ENCODE measurements around the gene SYTL1. TPM values are rescaled to one million over a fixed set of nuclear protein-coding genes. Genes with fewer than 3 reads are reported as not detected.

SYTL1 gene
- total and polyA plus RNA-seq, 3 experiments from 2014 or later = 21.9 to 124 (median 24.2) TPM

DNA sequence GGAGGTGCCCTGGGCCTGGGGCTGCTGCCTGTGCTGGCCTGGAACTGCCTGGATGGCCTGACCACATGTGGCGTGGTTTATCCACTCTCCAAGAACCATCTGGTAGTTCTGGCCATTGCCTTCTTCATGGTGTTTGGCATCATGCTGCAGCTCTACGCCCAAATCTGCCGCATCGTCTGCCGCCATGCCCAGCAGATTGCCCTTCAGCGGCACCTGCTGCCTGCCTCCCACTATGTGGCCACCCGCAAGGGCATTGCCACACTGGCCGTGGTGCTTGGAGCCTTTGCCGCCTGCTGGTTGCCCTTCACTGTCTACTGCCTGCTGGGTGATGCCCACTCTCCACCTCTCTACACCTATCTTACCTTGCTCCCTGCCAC lies 52.4 kb downstream of the SYTL1 start:
- H3K4me3 Mint-ChIP-seq = peak overlapping the region; percentile 4 to 68 (median 47)
- no peak for DNase-seq
- Histone ChIP-seq H3K36me3 (ENCODE audit: insufficient read depth, low read length) (no peaks in the 10 kb centered on the region), H3K4me1 (ENCODE audit: insufficient read depth, low read length) (peaks cover 17% of the 10 kb centered on the region), H3K27me3 (ENCODE audit: insufficient read depth, low read length, poor library complexity, severe bottlenecking) (no peaks in the 10 kb centered on the region), H3K9me3 (ENCODE audit: low read length) (no peaks in the 10 kb centered on the region), H3K4me3 (ENCODE audit: low read length) (no peak overlapping the region), H3K27ac (ENCODE audit: low read depth, low read length) (no peak overlapping the region)
- peak overlapping the region in 4 of 8 donors; percentile 29 to 72 (median 48) for H3K27ac Mint-ChIP-seq
- H3K27me3 Mint-ChIP-seq = peaks cover 1 to 9% of the 10 kb centered on the region in 2 donors
- H3K9me3 Mint-ChIP-seq = no peaks in the 10 kb centered on the region
- ChIA-PET CTCF (interaction anchor here (0.6 to 13.6 kb wide), 17 partner anchors 8 to 292 kb away, joined by 3 to 283 read pairs (median 4); partner anchors contain the start of genes IFI6, MAP3K6 and SYTL1), POLR2A (interaction anchor here (1.8 kb wide), 1 partner anchor 94 kb away, joined by 10 read pairs; no protein-coding TSS in a partner anchor)
- H3K4me1 Mint-ChIP-seq = peaks cover 13 to 22% (median 19%) of the 10 kb centered on the region in 3 donors
- H3K36me3 Mint-ChIP-seq = no peaks in the 10 kb centered on the region

- DNase-seq = no peak
- no peaks in the 10 kb centered on the region for H3K36me3 ChIP-seq (ENCODE audit: insufficient read depth, low read length)
- CTCF ChIA-PET = interaction anchor here (0.6 to 13.6 kb wide), 24 partner anchors 8 to 351 kb away, joined by 3 to 283 read pairs (median 4); partner anchors contain the start of genes IFI6, MAP3K6 and SYTL1
- H3K27ac Mint-ChIP-seq = peak overlapping the region in 5 of 8 donors; percentile 13 to 72 (median 47)
- no peak overlapping the region for H3K27ac ChIP-seq (ENCODE audit: low read depth, low read length)
- no peaks in the 10 kb centered on the region for H3K27me3 ChIP-seq (ENCODE audit: insufficient read depth, low read length, poor library complexity, severe bottlenecking)
- peaks cover 13 to 22% (median 19%) of the 10 kb centered on the region in 3 donors for H3K4me1 Mint-ChIP-seq
- POLR2A ChIA-PET = interaction anchor here (0.6 to 1.8 kb wide), 2 partner anchors 94 to 436 kb away, joined by 3 to 10 read pairs; partner anchors contain the start of gene PPP1R8
- peaks cover 1 to 9% of the 10 kb centered on the region in 2 donors for H3K27me3 Mint-ChIP-seq
- no peaks in the 10 kb centered on the region for H3K9me3 ChIP-seq (ENCODE audit: low read length)
- peak overlapping the region in 1 of 7 donors; percentile 8 for H3K4me3 Mint-ChIP-seq
- peaks cover 17% of the 10 kb centered on the region for H3K4me1 ChIP-seq (ENCODE audit: insufficient read depth, low read length)
- H3K36me3 Mint-ChIP-seq = no peaks in the 10 kb centered on the region
- H3K9me3 Mint-ChIP-seq = no peaks in the 10 kb centered on the region
- H3K4me3 ChIP-seq (ENCODE audit: low read length) = no peak overlapping the region
Measured at GRCh38 chr1:27394925-27395324, 53.1 kb downstream of the SYTL1 start.

GRCh38 chr1:27395441-27396195 lies 53.8 kb downstream of the SYTL1 start:
- Histone ChIP-seq H3K27ac (ENCODE audit: low read depth, low read length) (no peak overlapping the region), H3K4me3 (ENCODE audit: low read length) (no peak overlapping the region), H3K4me1 (ENCODE audit: insufficient read depth, low read length) (peaks cover 17% of the 10 kb centered on the region), H3K36me3 (ENCODE audit: insufficient read depth, low read length) (no peaks in the 10 kb centered on the region), H3K9me3 (ENCODE audit: low read length) (no peaks in the 10 kb centered on the region), H3K27me3 (ENCODE audit: insufficient read depth, low read length, poor library complexity, severe bottlenecking) (no peaks in the 10 kb centered on the region)
- CTCF ChIA-PET = interaction anchor here (0.6 to 13.6 kb wide), 29 partner anchors 7 to 1479 kb away, joined by 3 to 283 read pairs (median 4); partner anchors contain the start of genes IFI6, MAP3K6 and SYTL1
- peak overlapping the region in 2 of 7 donors; percentile 7 to 8 for H3K4me3 Mint-ChIP-seq
- H3K36me3 Mint-ChIP-seq = no peaks in the 10 kb centered on the region
- DNase-seq = peak; percentile 63 to 84 (median 75)
- peaks cover 13 to 22% (median 19%) of the 10 kb centered on the region in 3 donors for H3K4me1 Mint-ChIP-seq
- POLR2A ChIA-PET = interaction anchor here (0.6 to 1.8 kb wide), 3 partner anchors 48 to 435 kb away, joined by 3 to 10 read pairs (median 3); partner anchors contain the start of gene PPP1R8
- H3K9me3 Mint-ChIP-seq = no peaks in the 10 kb centered on the region
- peaks cover 0 to 5% of the 10 kb centered on the region in 2 donors for H3K27me3 Mint-ChIP-seq
- peak overlapping the region in 3 of 8 donors; percentile 43 to 49 (median 47) for H3K27ac Mint-ChIP-seq

GRCh38 chr1:27397110-27397509 lies 55.3 kb downstream of the SYTL1 start:
- peaks cover 10% of the 10 kb centered on the region for H3K4me1 ChIP-seq (ENCODE audit: insufficient read depth, low read length)
- Mint-ChIP-seq H3K4me3 (no peak overlapping the region), H3K4me1 (peaks cover 8 to 15% (median 14%) of the 10 kb centered on the region in 3 donors), H3K27me3 (peaks cover 0 to 2% of the 10 kb centered on the region in 2 donors), H3K36me3 (no peaks in the 10 kb centered on the region), H3K9me3 (no peaks in the 10 kb centered on the region), H3K27ac (peak overlapping the region in 1 of 8 donors; percentile 72)
- ChIA-PET CTCF (interaction anchor here (1.0 to 13.6 kb wide), 12 partner anchors 11 to 351 kb away, joined by 3 to 283 read pairs (median 4); no protein-coding TSS in a partner anchor), POLR2A (interaction anchor here (0.7 to 1.1 kb wide), 3 partner anchors 49 to 99 kb away, joined by 3 to 5 read pairs (median 3); no protein-coding TSS in a partner anchor)
- DNase-seq = no peak
- H3K9me3 ChIP-seq (ENCODE audit: low read length) = no peaks in the 10 kb centered on the region
- H3K27me3 ChIP-seq (ENCODE audit: insufficient read depth, low read length, poor library complexity, severe bottlenecking) = no peaks in the 10 kb centered on the region
- no peak overlapping the region for H3K27ac ChIP-seq (ENCODE audit: low read depth, low read length)
- no peak overlapping the region for H3K4me3 ChIP-seq (ENCODE audit: low read length)
- H3K36me3 ChIP-seq (ENCODE audit: insufficient read depth, low read length) = no peaks in the 10 kb centered on the region

DNA sequence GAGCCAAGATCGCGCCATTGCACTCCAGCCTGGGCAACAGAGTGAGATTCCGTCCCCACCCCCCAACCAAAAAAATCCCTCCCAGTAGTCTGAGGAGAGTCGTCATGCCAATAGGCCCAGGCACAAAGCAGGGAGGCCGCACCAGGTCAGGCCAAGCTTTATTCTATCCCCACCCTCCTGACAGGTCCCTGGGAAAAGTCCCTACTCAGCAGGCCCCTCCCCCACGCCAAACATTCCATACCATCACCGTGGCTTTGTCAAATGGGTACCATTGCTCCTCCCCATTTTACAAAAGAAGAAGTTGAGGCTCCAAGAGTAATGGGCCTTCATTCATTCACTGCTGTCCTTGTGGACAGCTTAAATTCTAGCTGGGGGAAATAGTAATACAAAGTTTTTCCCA lies 55.9 kb downstream of the SYTL1 start:
- ChIA-PET CTCF (interaction anchor here (0.9 to 13.6 kb wide), 9 partner anchors 9 to 352 kb away, joined by 3 to 283 read pairs (median 3); no protein-coding TSS in a partner anchor), POLR2A (interaction anchor here (0.9 kb wide), 1 partner anchor 97 kb away, joined by 3 read pairs; no protein-coding TSS in a partner anchor)
- no peak for DNase-seq
- no peak overlapping the region for H3K27ac Mint-ChIP-seq
- Histone ChIP-seq H3K4me3 (ENCODE audit: low read length) (no peak overlapping the region), H3K36me3 (ENCODE audit: insufficient read depth, low read length) (no peaks in the 10 kb centered on the region), H3K27me3 (ENCODE audit: insufficient read depth, low read length, poor library complexity, severe bottlenecking) (no peaks in the 10 kb centered on the region), H3K9me3 (ENCODE audit: low read length) (no peaks in the 10 kb centered on the region), H3K27ac (ENCODE audit: low read depth, low read length) (no peak overlapping the region), H3K4me1 (ENCODE audit: insufficient read depth, low read length) (peaks cover 15% of the 10 kb centered on the region)
- peaks cover 6 to 13% (median 13%) of the 10 kb centered on the region in 3 donors for H3K4me1 Mint-ChIP-seq
- H3K9me3 Mint-ChIP-seq = no peaks in the 10 kb centered on the region
- no peaks in the 10 kb centered on the region for H3K36me3 Mint-ChIP-seq
- H3K27me3 Mint-ChIP-seq = peaks cover 0 to 1% of the 10 kb centered on the region in 2 donors
- no peak overlapping the region for H3K4me3 Mint-ChIP-seq

- Mint-ChIP-seq H3K9me3 (no peaks in the 10 kb centered on the region), H3K27ac (peak overlapping the region in 4 of 8 donors; percentile 26 to 70 (median 45)), H3K36me3 (no peaks in the 10 kb centered on the region), H3K4me3 (peak overlapping the region in 1 of 7 donors; percentile 40), H3K27me3 (peaks cover 0 to 1% of the 10 kb centered on the region in 2 donors), H3K4me1 (peaks cover 12 to 21% (median 20%) of the 10 kb centered on the region in 3 donors)
- Histone ChIP-seq H3K36me3 (ENCODE audit: insufficient read depth, low read length) (no peaks in the 10 kb centered on the region), H3K27ac (ENCODE audit: low read depth, low read length) (no peak overlapping the region), H3K4me1 (ENCODE audit: insufficient read depth, low read length) (peaks cover 22% of the 10 kb centered on the region), H3K9me3 (ENCODE audit: low read length) (no peaks in the 10 kb centered on the region), H3K4me3 (ENCODE audit: low read length) (no peak overlapping the region), H3K27me3 (ENCODE audit: insufficient read depth, low read length, poor library complexity, severe bottlenecking) (no peaks in the 10 kb centered on the region)
- CTCF ChIA-PET = interaction anchor here (0.9 to 13.6 kb wide), 7 partner anchors 10 to 210 kb away, joined by 3 to 283 read pairs (median 3); no protein-coding TSS in a partner anchor
- POLR2A ChIA-PET = no interaction called here
- DNase-seq = no peak
Measured at GRCh38 chr1:27398405-27399149, 56.8 kb downstream of the SYTL1 start.

- H3K4me1 Mint-ChIP-seq = peaks cover 18 to 27% (median 27%) of the 10 kb centered on the region in 3 donors
- peaks cover 0 to 1% of the 10 kb centered on the region in 2 donors for H3K27me3 Mint-ChIP-seq
- H3K4me3 Mint-ChIP-seq = no peak overlapping the region
- Histone ChIP-seq H3K36me3 (ENCODE audit: insufficient read depth, low read length) (no peaks in the 10 kb centered on the region), H3K9me3 (ENCODE audit: low read length) (no peaks in the 10 kb centered on the region), H3K4me1 (ENCODE audit: insufficient read depth, low read length) (peaks cover 26% of the 10 kb centered on the region), H3K27ac (ENCODE audit: low read depth, low read length) (no peak overlapping the region), H3K27me3 (ENCODE audit: insufficient read depth, low read length, poor library complexity, severe bottlenecking) (no peaks in the 10 kb centered on the region), H3K4me3 (ENCODE audit: low read length) (no peak overlapping the region)
- H3K9me3 Mint-ChIP-seq = no peaks in the 10 kb centered on the region
- ChIA-PET CTCF (interaction anchor here (1.1 to 13.6 kb wide), 5 partner anchors 42 to 209 kb away, joined by 3 to 283 read pairs (median 4); no protein-coding TSS in a partner anchor), POLR2A (no interaction called here)
- no peak for DNase-seq
- H3K36me3 Mint-ChIP-seq = peaks cover 0 to 4% (median 0%) of the 10 kb centered on the region in 3 donors
- H3K27ac Mint-ChIP-seq = peak overlapping the region in 3 of 8 donors; percentile 29 to 52 (median 38)
Measured at GRCh38 chr1:27399251-27400025, 57.6 kb downstream of the SYTL1 start.
